ENCODE data around the gene SLC26A6. TPM values are rescaled to one million over a fixed set of nuclear protein-coding genes. Genes with fewer than 3 reads are reported as not detected.

SLC26A6 gene
- total and polyA plus RNA-seq, 2 of the 13 experiments (the other 11 are each of a cell fraction or from before 2014, with no cell fraction given) = 40.7 to 184 TPM

DNA sequence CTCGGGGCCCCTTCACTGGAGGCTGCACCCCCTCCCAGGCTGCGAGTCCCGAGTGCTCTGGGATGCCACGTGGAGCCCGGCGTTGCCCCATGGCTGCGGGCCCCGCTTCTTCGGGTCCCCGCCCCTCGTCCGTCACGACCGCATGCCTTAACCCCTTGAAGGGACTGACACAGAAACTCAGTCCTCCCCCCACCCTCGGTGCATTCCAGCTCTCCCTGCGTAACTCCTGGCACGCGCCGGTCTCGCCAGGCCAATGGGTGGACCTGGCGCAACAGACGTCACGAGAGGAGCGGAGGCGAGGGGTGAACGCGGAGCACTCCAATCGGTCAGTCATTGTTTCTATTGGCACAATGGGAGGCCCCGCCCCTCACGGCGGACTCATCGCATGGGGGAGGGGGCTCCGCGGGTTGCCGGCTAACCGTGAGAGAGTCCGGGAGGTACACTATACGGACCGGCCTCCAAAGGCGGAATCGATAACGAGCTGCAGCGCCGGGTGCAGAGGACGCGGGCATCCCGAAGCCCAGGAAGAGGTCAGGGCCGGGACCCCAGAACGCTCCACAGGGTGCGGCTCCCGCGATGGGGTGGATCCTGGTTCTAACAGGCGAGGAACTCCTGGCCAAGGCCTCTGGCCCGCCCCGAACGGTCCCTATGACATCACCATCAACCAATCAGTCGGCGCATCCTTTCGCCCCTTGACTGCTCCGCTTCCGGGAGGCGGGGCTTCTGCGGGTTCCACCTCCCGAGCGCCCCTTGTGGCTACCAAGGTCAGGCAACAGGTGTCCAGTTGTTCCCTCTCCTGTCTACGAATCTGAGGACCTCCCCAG, 28.4 kb upstream of the SLC26A6 start (continued):
- no peak for TF ChIP-seq ZFP36L2 (CRISPR knock-in tag; IDR thresholded peaks at IDR 0.05)
- TF ChIP-seq, protein P1, sequence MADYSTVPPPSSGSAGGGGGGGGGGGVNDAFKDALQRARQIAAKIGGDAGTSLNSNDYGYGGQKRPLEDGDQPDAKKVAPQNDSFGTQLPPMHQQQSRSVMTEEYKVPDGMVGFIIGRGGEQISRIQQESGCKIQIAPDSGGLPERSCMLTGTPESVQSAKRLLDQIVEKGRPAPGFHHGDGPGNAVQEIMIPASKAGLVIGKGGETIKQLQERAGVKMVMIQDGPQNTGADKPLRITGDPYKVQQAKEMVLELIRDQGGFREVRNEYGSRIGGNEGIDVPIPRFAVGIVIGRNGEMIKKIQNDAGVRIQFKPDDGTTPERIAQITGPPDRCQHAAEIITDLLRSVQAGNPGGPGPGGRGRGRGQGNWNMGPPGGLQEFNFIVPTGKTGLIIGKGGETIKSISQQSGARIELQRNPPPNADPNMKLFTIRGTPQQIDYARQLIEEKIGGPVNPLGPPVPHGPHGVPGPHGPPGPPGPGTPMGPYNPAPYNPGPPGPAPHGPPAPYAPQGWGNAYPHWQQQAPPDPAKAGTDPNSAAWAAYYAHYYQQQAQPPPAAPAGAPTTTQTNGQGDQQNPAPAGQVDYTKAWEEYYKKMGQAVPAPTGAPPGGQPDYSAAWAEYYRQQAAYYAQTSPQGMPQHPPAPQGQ (CRISPR knock-in tag; IDR thresholded peaks at IDR 0.05; ENCODE audit: borderline replicate concordance) = no peak
- TF ChIP-seq ZNF451 (CRISPR knock-in tag; IDR thresholded peaks at IDR 0.05) = 0 out of 2 replicates have a peak, but pooled peaks have one; percentile 64
- TF ChIP-seq, protein P2, sequence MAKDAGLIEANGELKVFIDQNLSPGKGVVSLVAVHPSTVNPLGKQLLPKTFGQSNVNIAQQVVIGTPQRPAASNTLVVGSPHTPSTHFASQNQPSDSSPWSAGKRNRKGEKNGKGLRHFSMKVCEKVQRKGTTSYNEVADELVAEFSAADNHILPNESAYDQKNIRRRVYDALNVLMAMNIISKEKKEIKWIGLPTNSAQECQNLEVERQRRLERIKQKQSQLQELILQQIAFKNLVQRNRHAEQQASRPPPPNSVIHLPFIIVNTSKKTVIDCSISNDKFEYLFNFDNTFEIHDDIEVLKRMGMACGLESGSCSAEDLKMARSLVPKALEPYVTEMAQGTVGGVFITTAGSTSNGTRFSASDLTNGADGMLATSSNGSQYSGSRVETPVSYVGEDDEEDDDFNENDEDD (CRISPR knock-in tag; IDR thresholded peaks at IDR 0.05; ENCODE audit: borderline replicate concordance) = peak; percentile 85; the same call in 1 of the 2 replicates
- no peak for TF ChIP-seq ZNF180 (CRISPR knock-in tag; IDR thresholded peaks at IDR 0.05; ENCODE audit: borderline replicate concordance, low read depth)
- TF ChIP-seq, protein P3, sequence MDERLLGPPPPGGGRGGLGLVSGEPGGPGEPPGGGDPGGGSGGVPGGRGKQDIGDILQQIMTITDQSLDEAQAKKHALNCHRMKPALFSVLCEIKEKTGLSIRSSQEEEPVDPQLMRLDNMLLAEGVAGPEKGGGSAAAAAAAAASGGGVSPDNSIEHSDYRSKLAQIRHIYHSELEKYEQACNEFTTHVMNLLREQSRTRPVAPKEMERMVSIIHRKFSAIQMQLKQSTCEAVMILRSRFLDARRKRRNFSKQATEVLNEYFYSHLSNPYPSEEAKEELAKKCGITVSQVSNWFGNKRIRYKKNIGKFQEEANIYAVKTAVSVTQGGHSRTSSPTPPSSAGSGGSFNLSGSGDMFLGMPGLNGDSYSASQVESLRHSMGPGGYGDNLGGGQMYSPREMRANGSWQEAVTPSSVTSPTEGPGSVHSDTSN (CRISPR knock-in tag; IDR thresholded peaks at IDR 0.05) = 0 out of 2 replicates have a peak, but pooled peaks have one; percentile 4
- TF ChIP-seq ZNF326 (CRISPR knock-in tag; IDR thresholded peaks at IDR 0.05; ENCODE audit: borderline replicate concordance) = no peak
- peak; percentile 57; the same call in 1 of the 2 replicates for TF ChIP-seq KDM5A (IDR thresholded peaks at IDR 0.05; ENCODE audit: borderline replicate concordance, low read length)
- no peak for TF ChIP-seq ZNF432 (CRISPR knock-in tag; IDR thresholded peaks at IDR 0.05; ENCODE audit: borderline replicate concordance)
- TF ChIP-seq ZNF296 (CRISPR knock-in tag; conservative IDR thresholded peaks at IDR 0.05) = no peak
- peak; percentile 47; the same call in 1 of the 2 replicates for TF ChIP-seq HDAC2 (CRISPR knock-in tag; IDR thresholded peaks at IDR 0.05)
- no peak for TF ChIP-seq ZFP41 (CRISPR knock-in tag; IDR thresholded peaks at IDR 0.05; ENCODE audit: borderline replicate concordance)
- TF ChIP-seq RFX3 (CRISPR knock-in tag; IDR thresholded peaks at IDR 0.05) = no peak
- no peak for TF ChIP-seq MATR3 (CRISPR knock-in tag; IDR thresholded peaks at IDR 0.05)
- TF ChIP-seq TMF1 (CRISPR knock-in tag; IDR thresholded peaks at IDR 0.05; ENCODE audit: low read depth) = no peak; the same call in 1 of the 2 replicates
- no peak for TF ChIP-seq EED (CRISPR knock-in tag; IDR thresholded peaks at IDR 0.05)
- peak; percentile 38 for TF ChIP-seq ZNF781 (CRISPR knock-in tag; IDR thresholded peaks at IDR 0.05; ENCODE audit: borderline replicate concordance, not compliant biosample characterization)
- TF ChIP-seq ZNF329 (CRISPR knock-in tag; IDR thresholded peaks at IDR 0.05; ENCODE audit: low read depth) = peak; percentile 8; the same call in 1 of the 2 replicates
- TF ChIP-seq, protein P4, sequence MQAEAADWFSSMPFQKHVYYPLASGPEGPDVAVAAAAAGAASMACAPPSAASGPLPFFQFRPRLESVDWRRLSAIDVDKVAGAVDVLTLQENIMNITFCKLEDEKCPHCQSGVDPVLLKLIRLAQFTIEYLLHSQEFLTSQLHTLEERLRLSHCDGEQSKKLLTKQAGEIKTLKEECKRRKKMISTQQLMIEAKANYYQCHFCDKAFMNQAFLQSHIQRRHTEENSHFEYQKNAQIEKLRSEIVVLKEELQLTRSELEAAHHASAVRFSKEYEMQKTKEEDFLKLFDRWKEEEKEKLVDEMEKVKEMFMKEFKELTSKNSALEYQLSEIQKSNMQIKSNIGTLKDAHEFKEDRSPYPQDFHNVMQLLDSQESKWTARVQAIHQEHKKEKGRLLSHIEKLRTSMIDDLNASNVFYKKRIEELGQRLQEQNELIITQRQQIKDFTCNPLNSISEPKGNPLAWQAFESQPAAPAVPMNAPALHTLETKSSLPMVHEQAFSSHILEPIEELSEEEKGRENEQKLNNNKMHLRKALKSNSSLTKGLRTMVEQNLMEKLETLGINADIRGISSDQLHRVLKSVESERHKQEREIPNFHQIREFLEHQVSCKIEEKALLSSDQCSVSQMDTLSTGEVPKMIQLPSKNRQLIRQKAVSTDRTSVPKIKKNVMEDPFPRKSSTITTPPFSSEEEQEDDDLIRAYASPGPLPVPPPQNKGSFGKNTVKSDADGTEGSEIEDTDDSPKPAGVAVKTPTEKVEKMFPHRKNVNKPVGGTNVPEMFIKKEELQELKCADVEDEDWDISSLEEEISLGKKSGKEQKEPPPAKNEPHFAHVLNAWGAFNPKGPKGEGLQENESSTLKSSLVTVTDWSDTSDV (CRISPR knock-in tag; IDR thresholded peaks at IDR 0.05) = peak; percentile 5; the same call in 1 of the 2 replicates
- TF ChIP-seq GATAD2A (CRISPR knock-in tag; IDR thresholded peaks at IDR 0.05) = peak; percentile 46; the same call in 1 of the 2 replicates
- TF ChIP-seq ZNF225 (CRISPR knock-in tag; IDR thresholded peaks at IDR 0.05) = peak; percentile 87
- no peak for TF ChIP-seq SIN3B (IDR thresholded peaks at IDR 0.05; ENCODE audit: low read length)
- TF ChIP-seq ZNF143 (CRISPR knock-in tag; IDR thresholded peaks at IDR 0.05) = no peak
- no peak for TF ChIP-seq ZNF382 (CRISPR knock-in tag; IDR thresholded peaks at IDR 0.05; ENCODE audit: borderline replicate concordance)

Measured in HepG2 (cell line).